PFSK-1 (cell line): ENCODE measurements around the gene TMEM54.

ENCODE experiments used
- FOXP2 ChIP-seq: optimal IDR thresholded peaks from 2 replicates; pipeline ENCODE3; 2011; ENCODE audit warnings: borderline replicate concordance, control low read depth, inconsistent platforms; ENCODE audit not compliant: insufficient read depth; ENCODE audit errors: extremely low read length, extremely low read depth
- POLR2AphosphoS5 ChIP-seq: IDR thresholded peaks from 2 replicates; pipeline ENCODE4 v1.6.1; 2012; ENCODE audit warnings: low read depth, mild to moderate bottlenecking, control low read depth, low read length, moderate library complexity
- SIN3A ChIP-seq: IDR thresholded peaks from 2 replicates; pipeline ENCODE4 v1.6.1; 2012; ENCODE audit warnings: mild to moderate bottlenecking, low read length, moderate library complexity, borderline replicate concordance; ENCODE audit not compliant: insufficient read depth
- TAF1 ChIP-seq: IDR thresholded peaks from 2 replicates; pipeline ENCODE4 v1.6.1; 2012; ENCODE audit warnings: low read length, control low read depth, borderline replicate concordance; ENCODE audit not compliant: insufficient read depth
- TF ChIP-seq, protein P1 (sequence below), 2 experiments: IDR thresholded peaks; 2 replicates each; pipeline versions ENCODE4 v1.6.1 to v1.8.0; 2011 to 2012; ENCODE audit warnings: low read depth in 2 of 2, low read length in 2 of 2, control low read depth in 1 of 2, inconsistent platforms in 1 of 2, mild to moderate bottlenecking in 1 of 2, moderate library complexity in 1 of 2; ENCODE audit not compliant: insufficient read depth in 1 of 2

TMEM54 gene

DNA sequence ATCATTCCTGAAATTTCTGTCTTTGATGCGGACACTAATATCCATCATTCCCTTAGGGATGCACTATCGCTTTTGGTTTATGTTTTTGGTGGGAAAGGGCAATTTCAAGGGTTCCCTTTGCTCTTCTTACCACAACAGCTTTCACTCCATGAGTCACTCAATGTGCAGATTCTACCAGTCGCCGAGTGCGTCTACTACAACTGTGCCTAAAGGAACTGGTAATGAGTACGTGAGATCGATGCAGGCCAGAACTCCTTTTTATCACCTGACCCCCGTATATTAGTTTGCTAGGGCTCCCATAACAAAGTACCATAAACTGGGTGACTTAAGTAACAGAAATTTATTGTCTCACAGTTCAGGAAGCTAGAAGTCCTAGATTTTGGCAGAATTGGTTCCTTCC, 27.5 kb upstream of the TMEM54 start:
- TF ChIP-seq, protein P1, sequence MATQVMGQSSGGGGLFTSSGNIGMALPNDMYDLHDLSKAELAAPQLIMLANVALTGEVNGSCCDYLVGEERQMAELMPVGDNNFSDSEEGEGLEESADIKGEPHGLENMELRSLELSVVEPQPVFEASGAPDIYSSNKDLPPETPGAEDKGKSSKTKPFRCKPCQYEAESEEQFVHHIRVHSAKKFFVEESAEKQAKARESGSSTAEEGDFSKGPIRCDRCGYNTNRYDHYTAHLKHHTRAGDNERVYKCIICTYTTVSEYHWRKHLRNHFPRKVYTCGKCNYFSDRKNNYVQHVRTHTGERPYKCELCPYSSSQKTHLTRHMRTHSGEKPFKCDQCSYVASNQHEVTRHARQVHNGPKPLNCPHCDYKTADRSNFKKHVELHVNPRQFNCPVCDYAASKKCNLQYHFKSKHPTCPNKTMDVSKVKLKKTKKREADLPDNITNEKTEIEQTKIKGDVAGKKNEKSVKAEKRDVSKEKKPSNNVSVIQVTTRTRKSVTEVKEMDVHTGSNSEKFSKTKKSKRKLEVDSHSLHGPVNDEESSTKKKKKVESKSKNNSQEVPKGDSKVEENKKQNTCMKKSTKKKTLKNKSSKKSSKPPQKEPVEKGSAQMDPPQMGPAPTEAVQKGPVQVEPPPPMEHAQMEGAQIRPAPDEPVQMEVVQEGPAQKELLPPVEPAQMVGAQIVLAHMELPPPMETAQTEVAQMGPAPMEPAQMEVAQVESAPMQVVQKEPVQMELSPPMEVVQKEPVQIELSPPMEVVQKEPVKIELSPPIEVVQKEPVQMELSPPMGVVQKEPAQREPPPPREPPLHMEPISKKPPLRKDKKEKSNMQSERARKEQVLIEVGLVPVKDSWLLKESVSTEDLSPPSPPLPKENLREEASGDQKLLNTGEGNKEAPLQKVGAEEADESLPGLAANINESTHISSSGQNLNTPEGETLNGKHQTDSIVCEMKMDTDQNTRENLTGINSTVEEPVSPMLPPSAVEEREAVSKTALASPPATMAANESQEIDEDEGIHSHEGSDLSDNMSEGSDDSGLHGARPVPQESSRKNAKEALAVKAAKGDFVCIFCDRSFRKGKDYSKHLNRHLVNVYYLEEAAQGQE (IDR thresholded peaks at IDR 0.05; ENCODE audit: insufficient read depth in 1 of 2, low read depth in 2 of 2, low read length in 2 of 2): no peak
- no peak for TF ChIP-seq FOXP2
- TF ChIP-seq TAF1: no peak
- TF ChIP-seq SIN3A: no peak
- TF ChIP-seq POLR2AphosphoS5: no peak

DNA sequence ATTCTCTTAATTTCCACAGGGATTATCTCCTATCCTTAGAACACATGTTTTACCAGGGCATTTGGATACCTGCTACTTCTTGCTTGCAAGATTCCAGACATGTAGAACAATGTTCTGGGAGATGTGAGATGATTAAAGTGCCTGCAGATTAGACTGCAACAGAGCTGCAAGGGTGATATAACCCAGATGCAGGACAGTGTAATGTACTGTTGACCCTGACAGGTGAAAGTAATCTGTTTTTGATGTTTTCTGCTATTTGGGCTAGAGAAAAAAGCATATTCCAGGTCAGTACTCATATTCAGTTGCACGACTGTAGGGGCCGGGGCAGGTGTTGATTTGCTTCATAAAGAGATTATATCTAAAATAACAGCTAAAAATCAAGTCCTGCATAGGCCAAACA, 27.1 kb upstream of the TMEM54 start:
- no peak for TF ChIP-seq SIN3A
- TF ChIP-seq, protein P1 (IDR thresholded peaks at IDR 0.05; ENCODE audit: insufficient read depth in 1 of 2, low read depth in 2 of 2, low read length in 2 of 2): no peak
- no peak for TF ChIP-seq POLR2AphosphoS5

DNA sequence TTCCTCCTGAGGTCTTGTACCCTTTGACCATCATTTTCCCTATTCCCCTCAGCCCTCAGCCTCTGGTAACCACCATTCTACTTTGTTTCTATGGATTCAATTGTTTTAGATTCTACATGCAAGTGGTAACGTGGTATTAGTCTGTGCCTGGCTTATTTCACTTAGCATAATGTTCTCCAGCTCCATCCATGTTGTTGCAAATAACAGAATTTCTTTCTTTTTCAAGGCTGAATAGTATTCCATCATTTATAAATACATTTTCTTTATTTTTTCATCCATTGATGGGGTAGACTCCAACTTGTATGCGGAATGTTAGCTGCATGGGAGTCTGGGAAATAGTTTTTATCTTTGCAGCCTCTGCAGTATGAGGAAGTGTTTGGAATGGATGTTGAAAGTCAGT, 26.3 kb upstream of the TMEM54 start:
- TF ChIP-seq POLR2AphosphoS5 (no peak), TAF1 (no peak), SIN3A (no peak), FOXP2 (no peak)
- TF ChIP-seq, protein P1 (IDR thresholded peaks at IDR 0.05; ENCODE audit: insufficient read depth in 1 of 2, low read depth in 2 of 2, low read length in 2 of 2): no peak

DNA sequence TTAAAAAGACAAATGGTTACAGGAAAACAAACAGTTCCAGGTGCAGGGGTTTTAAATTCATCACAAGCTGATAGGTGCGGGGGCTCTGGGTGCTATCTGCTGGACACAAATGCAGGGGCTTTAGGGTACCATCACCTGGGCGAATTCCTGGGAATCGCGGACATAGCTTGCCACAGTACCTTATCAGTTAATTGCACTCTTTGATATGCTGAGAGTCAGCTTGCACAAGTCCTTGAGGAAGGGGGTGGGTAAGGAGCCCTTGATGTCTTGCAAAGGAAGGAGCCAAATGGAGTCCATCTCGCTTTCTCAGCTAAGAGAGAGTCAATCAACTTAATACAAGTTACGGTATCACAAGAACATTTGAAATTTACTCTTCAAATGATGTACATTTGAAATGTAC, 25.4 kb upstream of the TMEM54 start:
- TF ChIP-seq SIN3A (no peak), POLR2AphosphoS5 (no peak), TAF1 (no peak), FOXP2 (no peak)
- TF ChIP-seq, protein P1 (IDR thresholded peaks at IDR 0.05; ENCODE audit: insufficient read depth in 1 of 2, low read depth in 2 of 2, low read length in 2 of 2): no peak
